Breast epithelium (tissue), 3 donors: ENCODE results near the gene FBXW2.

Source experiments
- POLR2AphosphoS5 ChIP-seq, 3 donors: sonication (generic); formaldehyde crosslinking; IDR thresholded peaks; one replicate each; pipeline ENCODE4 v1.6.1; 2017; ENCODE audit warnings: antibody characterized with exemption in 3 of 3
- TF ChIP-seq, protein P1 (sequence below), 3 donors: fragments of 450-650 bp; IDR thresholded peaks; one replicate each; pipeline ENCODE4 v1.5.1; 2016 to 2017; ENCODE audit warnings: antibody characterized with exemption in 3 of 3, mild to moderate bottlenecking in 3 of 3, moderate library complexity in 3 of 3

DNA sequence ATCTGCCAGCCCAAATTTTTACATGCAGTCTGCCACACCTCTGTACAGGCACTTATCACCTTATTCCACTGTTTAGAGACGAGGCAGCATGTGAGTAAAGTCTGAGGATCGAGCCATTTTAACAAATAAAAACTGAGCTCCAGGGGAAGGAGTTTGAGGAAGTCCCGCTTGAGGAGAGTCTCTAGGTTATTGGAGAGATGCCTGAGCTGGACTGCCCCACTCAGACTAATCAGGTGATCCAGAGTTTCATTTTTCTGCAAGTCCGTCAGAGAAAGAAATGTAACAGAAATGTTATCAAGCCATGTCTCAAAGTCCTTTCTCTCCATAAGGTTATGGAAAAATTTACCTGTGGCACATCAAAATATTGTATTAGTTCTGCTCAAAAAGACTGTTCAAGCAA is 5.3 kb downstream of the FBXW2 start:
- TF ChIP-seq, protein P1, sequence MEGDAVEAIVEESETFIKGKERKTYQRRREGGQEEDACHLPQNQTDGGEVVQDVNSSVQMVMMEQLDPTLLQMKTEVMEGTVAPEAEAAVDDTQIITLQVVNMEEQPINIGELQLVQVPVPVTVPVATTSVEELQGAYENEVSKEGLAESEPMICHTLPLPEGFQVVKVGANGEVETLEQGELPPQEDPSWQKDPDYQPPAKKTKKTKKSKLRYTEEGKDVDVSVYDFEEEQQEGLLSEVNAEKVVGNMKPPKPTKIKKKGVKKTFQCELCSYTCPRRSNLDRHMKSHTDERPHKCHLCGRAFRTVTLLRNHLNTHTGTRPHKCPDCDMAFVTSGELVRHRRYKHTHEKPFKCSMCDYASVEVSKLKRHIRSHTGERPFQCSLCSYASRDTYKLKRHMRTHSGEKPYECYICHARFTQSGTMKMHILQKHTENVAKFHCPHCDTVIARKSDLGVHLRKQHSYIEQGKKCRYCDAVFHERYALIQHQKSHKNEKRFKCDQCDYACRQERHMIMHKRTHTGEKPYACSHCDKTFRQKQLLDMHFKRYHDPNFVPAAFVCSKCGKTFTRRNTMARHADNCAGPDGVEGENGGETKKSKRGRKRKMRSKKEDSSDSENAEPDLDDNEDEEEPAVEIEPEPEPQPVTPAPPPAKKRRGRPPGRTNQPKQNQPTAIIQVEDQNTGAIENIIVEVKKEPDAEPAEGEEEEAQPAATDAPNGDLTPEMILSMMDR (IDR thresholded peaks at IDR 0.05), result no peak
- TF ChIP-seq POLR2AphosphoS5 (IDR thresholded peaks at IDR 0.05), result no peak
